Upper lobe of right lung (tissue), 1 donor: Measurements from ENCODE around the gene WIPF1. TPM values are rescaled to one million over a fixed set of nuclear protein-coding genes. Genes with fewer than 3 reads are reported as not detected.

Experiments used
- ATAC-seq: fragments of 200-7000 bp; cut with Tn5 transposase; one replicate; pipeline ENCODE4 v1.9.1; 2020; ENCODE audit warnings: mild to moderate bottlenecking, moderate library complexity
- DNase-seq: peaks from one replicate; pipeline ENCODE4 v3.0.0-alpha.2; 2020
- H3K27ac ChIP-seq: fragments of 200-600 bp; one replicate; pipeline ENCODE4 v1.8.0; 2022
- H3K27me3 ChIP-seq: fragments of 200-600 bp; one replicate; pipeline ENCODE4 v1.8.0; 2022; ENCODE audit warnings: mild to moderate bottlenecking
- H3K36me3 ChIP-seq: fragments of 200-600 bp; one replicate; pipeline ENCODE4 v1.8.0; 2022
- H3K4me1 ChIP-seq: fragments of 200-600 bp; one replicate; pipeline ENCODE4 v1.8.0; 2022
- H3K4me3 ChIP-seq: fragments of 200-600 bp; one replicate; pipeline ENCODE4 v1.8.0; 2022; ENCODE audit warnings: mild to moderate bottlenecking
- H3K9me3 ChIP-seq: fragments of 200-600 bp; one replicate; pipeline ENCODE4 v1.8.0; 2022
- CTCF ChIP-seq: fragments of 200-600 bp; IDR thresholded peaks from one replicate; pipeline ENCODE4 v1.8.0; 2022; ENCODE audit warnings: antibody characterized with exemption
- intact Hi-C: fragments of 100-400 bp; cut with DNase I; formaldehyde crosslinking; loops from one replicate; pipeline ENCODE4 v1.11.0; 2022
- total RNA-seq: library from RNA; stranded (reverse); fragmentation: NEBNext Ultra II Directional; extraction: Animal tissue kit (Norgen Biotek cat#: 25700); gene quantifications from one replicate; pipeline ENCODE4 v1.2.1, GENCODE V29; 2021
- donor health status: DM: no; HTN: yes; CAD: no; lungs with severe emphysema.

WIPF1 gene
- total RNA-seq, 1 donor from 2014 or later: 71.5 TPM

GRCh38 chr2:174617718-174618117 is 20.1 kb upstream of the WIPF1 start:
- H3K9me3 ChIP-seq: no peaks in the 10 kb centered on the region
- no peak overlapping the region for H3K4me3 ChIP-seq
- peaks cover 6% of the 10 kb centered on the region for H3K36me3 ChIP-seq
- DNase-seq (no peak), ATAC-seq (no peak)
- H3K4me1 ChIP-seq: peaks cover 20% of the 10 kb centered on the region
- intact Hi-C loops: no loop called here
- H3K27ac ChIP-seq: no peak overlapping the region
- H3K27me3 ChIP-seq: no peaks in the 10 kb centered on the region
- no peak for TF ChIP-seq CTCF

GRCh38 chr2:174617120-174617519 is 19.5 kb upstream of the WIPF1 start:
- no peak for ATAC-seq
- no peak for DNase-seq
- no peak overlapping the region for H3K4me3 ChIP-seq
- H3K4me1 ChIP-seq: peaks cover 20% of the 10 kb centered on the region
- no peaks in the 10 kb centered on the region for H3K27me3 ChIP-seq
- no peak for TF ChIP-seq CTCF
- peaks cover 6% of the 10 kb centered on the region for H3K36me3 ChIP-seq
- H3K9me3 ChIP-seq: no peaks in the 10 kb centered on the region
- intact Hi-C loops: no loop called here
- H3K27ac ChIP-seq: no peak overlapping the region

GRCh38 chr2:174615871-174616436 is 18.4 kb upstream of the WIPF1 start:
- H3K4me1 ChIP-seq: peaks cover 20% of the 10 kb centered on the region
- no peak overlapping the region for H3K4me3 ChIP-seq
- H3K36me3 ChIP-seq: peaks cover 6% of the 10 kb centered on the region
- DNase-seq (no peak), ATAC-seq (no peak)
- H3K27me3 ChIP-seq: no peaks in the 10 kb centered on the region
- intact Hi-C loops: no loop called here
- H3K9me3 ChIP-seq: no peaks in the 10 kb centered on the region
- no peak for TF ChIP-seq CTCF
- H3K27ac ChIP-seq: no peak overlapping the region

- Histone ChIP-seq H3K4me3 (no peak overlapping the region), H3K27me3 (no peaks in the 10 kb centered on the region), H3K9me3 (no peaks in the 10 kb centered on the region), H3K36me3 (peaks cover 6% of the 10 kb centered on the region), H3K27ac (no peak overlapping the region), H3K4me1 (peaks cover 20% of the 10 kb centered on the region)
- no peak for ATAC-seq
- intact Hi-C loops: no loop called here
- no peak for TF ChIP-seq CTCF
- no peak for DNase-seq
Observed at GRCh38 chr2:174614261-174614660, 16.7 kb upstream of the WIPF1 start.

- no peaks in the 10 kb centered on the region for H3K9me3 ChIP-seq
- H3K4me1 ChIP-seq: peaks cover 20% of the 10 kb centered on the region
- H3K4me3 ChIP-seq: no peak overlapping the region
- ATAC-seq: no peak
- no peaks in the 10 kb centered on the region for H3K27me3 ChIP-seq
- no peak overlapping the region for H3K27ac ChIP-seq
- TF ChIP-seq CTCF: no peak
- intact Hi-C loops: no loop called here
- H3K36me3 ChIP-seq: peaks cover 6% of the 10 kb centered on the region
- no peak for DNase-seq
Observed at GRCh38 chr2:174613531-174613930, 15.9 kb upstream of the WIPF1 start.

GRCh38 chr2:174612970-174613369 is 15.4 kb upstream of the WIPF1 start:
- no peak overlapping the region for H3K4me3 ChIP-seq
- ATAC-seq: no peak
- DNase-seq: no peak
- peaks cover 6% of the 10 kb centered on the region for H3K36me3 ChIP-seq
- no peak overlapping the region for H3K27ac ChIP-seq
- TF ChIP-seq CTCF: no peak
- no peaks in the 10 kb centered on the region for H3K27me3 ChIP-seq
- no peaks in the 10 kb centered on the region for H3K9me3 ChIP-seq
- intact Hi-C loops: no loop called here
- peaks cover 20% of the 10 kb centered on the region for H3K4me1 ChIP-seq
